ENCODE data around the gene ANKH.

DNA sequence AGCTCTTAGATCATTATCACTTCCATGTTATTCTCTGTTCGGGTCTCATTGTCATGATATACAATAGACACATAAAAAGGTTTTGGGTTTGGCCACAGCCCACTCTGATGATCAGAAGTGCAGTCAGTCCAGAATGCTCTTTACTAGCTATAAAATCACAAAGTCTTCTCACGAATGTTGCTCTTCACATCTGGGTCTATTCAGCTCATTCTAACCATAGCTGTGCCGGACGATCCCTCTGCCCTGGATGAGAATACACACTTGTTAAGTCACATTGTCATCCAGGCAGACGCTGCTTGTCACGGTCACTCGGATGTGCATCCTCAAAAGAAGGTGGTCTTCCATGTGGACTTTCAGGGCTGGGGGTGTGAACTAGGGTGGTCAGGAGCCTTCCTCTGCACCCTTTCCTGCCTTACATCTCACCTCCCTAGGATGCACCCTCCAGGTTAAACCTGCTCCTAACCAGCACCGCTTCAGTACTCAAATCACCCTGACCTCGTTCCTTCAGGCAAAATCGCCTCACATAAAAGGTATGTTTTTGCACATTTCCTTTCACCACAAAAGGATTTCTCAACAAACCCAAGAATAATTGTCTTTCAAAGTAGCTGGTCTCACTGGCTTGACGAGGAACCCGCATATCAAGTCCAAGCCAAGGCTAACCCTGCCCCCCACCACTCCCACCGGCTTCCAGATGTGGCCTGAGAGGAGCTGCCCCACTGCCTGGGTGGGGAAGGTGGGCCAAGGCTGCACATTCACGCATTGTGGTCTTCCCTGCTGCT, 21.9 kb downstream of the ANKH start:
- TF ChIP-seq, protein P1, sequence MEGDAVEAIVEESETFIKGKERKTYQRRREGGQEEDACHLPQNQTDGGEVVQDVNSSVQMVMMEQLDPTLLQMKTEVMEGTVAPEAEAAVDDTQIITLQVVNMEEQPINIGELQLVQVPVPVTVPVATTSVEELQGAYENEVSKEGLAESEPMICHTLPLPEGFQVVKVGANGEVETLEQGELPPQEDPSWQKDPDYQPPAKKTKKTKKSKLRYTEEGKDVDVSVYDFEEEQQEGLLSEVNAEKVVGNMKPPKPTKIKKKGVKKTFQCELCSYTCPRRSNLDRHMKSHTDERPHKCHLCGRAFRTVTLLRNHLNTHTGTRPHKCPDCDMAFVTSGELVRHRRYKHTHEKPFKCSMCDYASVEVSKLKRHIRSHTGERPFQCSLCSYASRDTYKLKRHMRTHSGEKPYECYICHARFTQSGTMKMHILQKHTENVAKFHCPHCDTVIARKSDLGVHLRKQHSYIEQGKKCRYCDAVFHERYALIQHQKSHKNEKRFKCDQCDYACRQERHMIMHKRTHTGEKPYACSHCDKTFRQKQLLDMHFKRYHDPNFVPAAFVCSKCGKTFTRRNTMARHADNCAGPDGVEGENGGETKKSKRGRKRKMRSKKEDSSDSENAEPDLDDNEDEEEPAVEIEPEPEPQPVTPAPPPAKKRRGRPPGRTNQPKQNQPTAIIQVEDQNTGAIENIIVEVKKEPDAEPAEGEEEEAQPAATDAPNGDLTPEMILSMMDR (IDR thresholded peaks at IDR 0.05 in 2 of 3, conservative IDR thresholded peaks at IDR 0.05 in 1 of 3; ENCODE audit: borderline replicate concordance in 1 of 3, insufficient read depth in 1 of 3, low read depth in 2 of 3, low read length in 2 of 3): no peak
- TF ChIP-seq POLR2A (IDR thresholded peaks at IDR 0.05; ENCODE audit: borderline replicate concordance, extremely low read depth, insufficient read depth, insufficient read length) (no peak), SP1 (IDR thresholded peaks at IDR 0.05; ENCODE audit: low read depth) (no peak), CEBPB (IDR thresholded peaks at IDR 0.05; ENCODE audit: low read depth) (no peak), EZH2phosphoT487 (IDR thresholded peaks at IDR 0.05; ENCODE audit: borderline replicate concordance) (no peak), YY1 (IDR thresholded peaks at IDR 0.05; ENCODE audit: extremely low read depth, insufficient replicate concordance, low read depth, low read length) (no peak), RAD21 (IDR thresholded peaks at IDR 0.05; ENCODE audit: low read depth) (no peak)
- TF ChIP-seq, protein P2, sequence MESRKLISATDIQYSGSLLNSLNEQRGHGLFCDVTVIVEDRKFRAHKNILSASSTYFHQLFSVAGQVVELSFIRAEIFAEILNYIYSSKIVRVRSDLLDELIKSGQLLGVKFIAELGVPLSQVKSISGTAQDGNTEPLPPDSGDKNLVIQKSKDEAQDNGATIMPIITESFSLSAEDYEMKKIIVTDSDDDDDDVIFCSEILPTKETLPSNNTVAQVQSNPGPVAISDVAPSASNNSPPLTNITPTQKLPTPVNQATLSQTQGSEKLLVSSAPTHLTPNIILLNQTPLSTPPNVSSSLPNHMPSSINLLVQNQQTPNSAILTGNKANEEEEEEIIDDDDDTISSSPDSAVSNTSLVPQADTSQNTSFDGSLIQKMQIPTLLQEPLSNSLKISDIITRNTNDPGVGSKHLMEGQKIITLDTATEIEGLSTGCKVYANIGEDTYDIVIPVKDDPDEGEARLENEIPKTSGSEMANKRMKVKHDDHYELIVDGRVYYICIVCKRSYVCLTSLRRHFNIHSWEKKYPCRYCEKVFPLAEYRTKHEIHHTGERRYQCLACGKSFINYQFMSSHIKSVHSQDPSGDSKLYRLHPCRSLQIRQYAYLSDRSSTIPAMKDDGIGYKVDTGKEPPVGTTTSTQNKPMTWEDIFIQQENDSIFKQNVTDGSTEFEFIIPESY (IDR thresholded peaks at IDR 0.05; ENCODE audit: extremely low read depth, insufficient replicate concordance, low read length): no peak
- TF ChIP-seq, protein P3, sequence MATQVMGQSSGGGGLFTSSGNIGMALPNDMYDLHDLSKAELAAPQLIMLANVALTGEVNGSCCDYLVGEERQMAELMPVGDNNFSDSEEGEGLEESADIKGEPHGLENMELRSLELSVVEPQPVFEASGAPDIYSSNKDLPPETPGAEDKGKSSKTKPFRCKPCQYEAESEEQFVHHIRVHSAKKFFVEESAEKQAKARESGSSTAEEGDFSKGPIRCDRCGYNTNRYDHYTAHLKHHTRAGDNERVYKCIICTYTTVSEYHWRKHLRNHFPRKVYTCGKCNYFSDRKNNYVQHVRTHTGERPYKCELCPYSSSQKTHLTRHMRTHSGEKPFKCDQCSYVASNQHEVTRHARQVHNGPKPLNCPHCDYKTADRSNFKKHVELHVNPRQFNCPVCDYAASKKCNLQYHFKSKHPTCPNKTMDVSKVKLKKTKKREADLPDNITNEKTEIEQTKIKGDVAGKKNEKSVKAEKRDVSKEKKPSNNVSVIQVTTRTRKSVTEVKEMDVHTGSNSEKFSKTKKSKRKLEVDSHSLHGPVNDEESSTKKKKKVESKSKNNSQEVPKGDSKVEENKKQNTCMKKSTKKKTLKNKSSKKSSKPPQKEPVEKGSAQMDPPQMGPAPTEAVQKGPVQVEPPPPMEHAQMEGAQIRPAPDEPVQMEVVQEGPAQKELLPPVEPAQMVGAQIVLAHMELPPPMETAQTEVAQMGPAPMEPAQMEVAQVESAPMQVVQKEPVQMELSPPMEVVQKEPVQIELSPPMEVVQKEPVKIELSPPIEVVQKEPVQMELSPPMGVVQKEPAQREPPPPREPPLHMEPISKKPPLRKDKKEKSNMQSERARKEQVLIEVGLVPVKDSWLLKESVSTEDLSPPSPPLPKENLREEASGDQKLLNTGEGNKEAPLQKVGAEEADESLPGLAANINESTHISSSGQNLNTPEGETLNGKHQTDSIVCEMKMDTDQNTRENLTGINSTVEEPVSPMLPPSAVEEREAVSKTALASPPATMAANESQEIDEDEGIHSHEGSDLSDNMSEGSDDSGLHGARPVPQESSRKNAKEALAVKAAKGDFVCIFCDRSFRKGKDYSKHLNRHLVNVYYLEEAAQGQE (IDR thresholded peaks at IDR 0.05; ENCODE audit: low read depth): no peak
- TF ChIP-seq, protein P4, sequence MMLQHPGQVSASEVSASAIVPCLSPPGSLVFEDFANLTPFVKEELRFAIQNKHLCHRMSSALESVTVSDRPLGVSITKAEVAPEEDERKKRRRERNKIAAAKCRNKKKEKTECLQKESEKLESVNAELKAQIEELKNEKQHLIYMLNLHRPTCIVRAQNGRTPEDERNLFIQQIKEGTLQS (IDR thresholded peaks at IDR 0.05): no peak
